HG03439 (cell line): ENCODE data around the gene ASPM.
A peak's percentile ranks its signal among the peaks of the same experiment; 100 is the strongest.

Source experiments
- ATAC-seq: cut with Tn5 transposase; IDR thresholded peaks from one replicate; pipeline ENCODE4 v1.9.1; 2021; ENCODE audit warnings: mild to moderate bottlenecking, moderate library complexity; ENCODE audit not compliant: unreplicated experiment

The ASPM gene

GRCh38 chr1:197146101-197147095 is at the start of gene ASPM:
Gene ASPM, minus strand, starts transcription at chr1:197146669. Its CDS starts 232 bp downstream, at chr1:197146437.
- peak; percentile 98 for ATAC-seq

GRCh38 chr1:197195100-197195499 is 48.6 kb upstream of the ASPM start:
- no peak for ATAC-seq

- ATAC-seq: no peak
Measured at GRCh38 chr1:197184190-197184589, 37.7 kb upstream of the ASPM start.

- ATAC-seq: no peak
Measured at GRCh38 chr1:197183195-197183748, 36.8 kb upstream of the ASPM start.

GRCh38 chr1:197182716-197183115 is 36.2 kb upstream of the ASPM start:
- no peak for ATAC-seq

- ATAC-seq: peak; percentile 57
Measured at GRCh38 chr1:197181982-197182381, 35.5 kb upstream of the ASPM start.

- ATAC-seq: peak; percentile 38
Measured at GRCh38 chr1:197180252-197180878, 33.9 kb upstream of the ASPM start.

- ATAC-seq: no peak
Measured at GRCh38 chr1:197178998-197179397, 32.5 kb upstream of the ASPM start.

- ATAC-seq: no peak
Measured at GRCh38 chr1:197174818-197175217, 28.3 kb upstream of the ASPM start.

- ATAC-seq: no peak
Measured at GRCh38 chr1:197173571-197174507, 27.4 kb upstream of the ASPM start.

GRCh38 chr1:197171531-197171930 is 25.1 kb upstream of the ASPM start:
- no peak for ATAC-seq

GRCh38 chr1:197170538-197170937 is 24.1 kb upstream of the ASPM start:
- no peak for ATAC-seq

GRCh38 chr1:197159461-197159860 is 13.0 kb upstream of the ASPM start:
- ATAC-seq: no peak

- ATAC-seq: no peak
Measured at GRCh38 chr1:197156692-197157091, 10.2 kb upstream of the ASPM start.

GRCh38 chr1:197152662-197153061 is 6.2 kb upstream of the ASPM start:
- no peak for ATAC-seq

GRCh38 chr1:197151185-197151584 is 4.7 kb upstream of the ASPM start:
- no peak for ATAC-seq

GRCh38 chr1:197150336-197151005 is 4.0 kb upstream of the ASPM start:
- no peak for ATAC-seq

GRCh38 chr1:197149340-197149739 is 2.9 kb upstream of the ASPM start:
- ATAC-seq: no peak

GRCh38 chr1:197145446-197146024 is 934 bp downstream of the ASPM start:
- ATAC-seq: no peak
